GM21576 (cell line): ENCODE data around the gene SLC6A9.

Source experiments
- ATAC-seq: cut with Tn5 transposase; IDR thresholded peaks from one replicate; pipeline ENCODE4 v1.9.1; 2021; ENCODE audit warnings: mild to moderate bottlenecking, moderate library complexity; ENCODE audit not compliant: unreplicated experiment

SLC6A9 gene

GRCh38 chr1:44048532-44049215 is 17.4 kb upstream of the SLC6A9 start:
- ATAC-seq: no peak

- no peak for ATAC-seq
These were observed 15.9 kb upstream of the SLC6A9 start for GRCh38 chr1:44047131-44047530.

GRCh38 chr1:44045064-44045463 is 13.8 kb upstream of the SLC6A9 start:
- ATAC-seq: no peak

GRCh38 chr1:44044071-44044801 is 13.0 kb upstream of the SLC6A9 start:
- no peak for ATAC-seq

- ATAC-seq: no peak
These were observed 12.2 kb upstream of the SLC6A9 start for GRCh38 chr1:44043176-44044070.

- ATAC-seq: no peak
These were observed 9.6 kb upstream of the SLC6A9 start for GRCh38 chr1:44040846-44041245.

GRCh38 chr1:44040418-44040817 is 9.2 kb upstream of the SLC6A9 start:
- ATAC-seq: no peak

GRCh38 chr1:44038876-44039657 is 7.8 kb upstream of the SLC6A9 start:
- no peak for ATAC-seq

GRCh38 chr1:44037154-44037553 is 5.9 kb upstream of the SLC6A9 start:
- ATAC-seq: no peak

- ATAC-seq: no peak
These were observed 5.3 kb upstream of the SLC6A9 start for GRCh38 chr1:44036409-44037139.

- no peak for ATAC-seq
These were observed 4.6 kb upstream of the SLC6A9 start for GRCh38 chr1:44035726-44036408.

- ATAC-seq: no peak
These were observed 3.9 kb upstream of the SLC6A9 start for GRCh38 chr1:44034976-44035716.

- no peak for ATAC-seq
These were observed 3.2 kb upstream of the SLC6A9 start for GRCh38 chr1:44034423-44034822.

- ATAC-seq: no peak
These were observed 2.5 kb upstream of the SLC6A9 start for GRCh38 chr1:44033756-44034155.

- no peak for ATAC-seq
These were observed 1.8 kb upstream of the SLC6A9 start for GRCh38 chr1:44033041-44033575.

GRCh38 chr1:44032170-44032790 is 1.0 kb upstream of the SLC6A9 start:
- ATAC-seq: no peak

- ATAC-seq: no peak
These were observed 534 bp downstream of the SLC6A9 start for GRCh38 chr1:44030605-44031251.
